ENCODE data around the gene TTLL4.

TTLL4 gene, protein sequence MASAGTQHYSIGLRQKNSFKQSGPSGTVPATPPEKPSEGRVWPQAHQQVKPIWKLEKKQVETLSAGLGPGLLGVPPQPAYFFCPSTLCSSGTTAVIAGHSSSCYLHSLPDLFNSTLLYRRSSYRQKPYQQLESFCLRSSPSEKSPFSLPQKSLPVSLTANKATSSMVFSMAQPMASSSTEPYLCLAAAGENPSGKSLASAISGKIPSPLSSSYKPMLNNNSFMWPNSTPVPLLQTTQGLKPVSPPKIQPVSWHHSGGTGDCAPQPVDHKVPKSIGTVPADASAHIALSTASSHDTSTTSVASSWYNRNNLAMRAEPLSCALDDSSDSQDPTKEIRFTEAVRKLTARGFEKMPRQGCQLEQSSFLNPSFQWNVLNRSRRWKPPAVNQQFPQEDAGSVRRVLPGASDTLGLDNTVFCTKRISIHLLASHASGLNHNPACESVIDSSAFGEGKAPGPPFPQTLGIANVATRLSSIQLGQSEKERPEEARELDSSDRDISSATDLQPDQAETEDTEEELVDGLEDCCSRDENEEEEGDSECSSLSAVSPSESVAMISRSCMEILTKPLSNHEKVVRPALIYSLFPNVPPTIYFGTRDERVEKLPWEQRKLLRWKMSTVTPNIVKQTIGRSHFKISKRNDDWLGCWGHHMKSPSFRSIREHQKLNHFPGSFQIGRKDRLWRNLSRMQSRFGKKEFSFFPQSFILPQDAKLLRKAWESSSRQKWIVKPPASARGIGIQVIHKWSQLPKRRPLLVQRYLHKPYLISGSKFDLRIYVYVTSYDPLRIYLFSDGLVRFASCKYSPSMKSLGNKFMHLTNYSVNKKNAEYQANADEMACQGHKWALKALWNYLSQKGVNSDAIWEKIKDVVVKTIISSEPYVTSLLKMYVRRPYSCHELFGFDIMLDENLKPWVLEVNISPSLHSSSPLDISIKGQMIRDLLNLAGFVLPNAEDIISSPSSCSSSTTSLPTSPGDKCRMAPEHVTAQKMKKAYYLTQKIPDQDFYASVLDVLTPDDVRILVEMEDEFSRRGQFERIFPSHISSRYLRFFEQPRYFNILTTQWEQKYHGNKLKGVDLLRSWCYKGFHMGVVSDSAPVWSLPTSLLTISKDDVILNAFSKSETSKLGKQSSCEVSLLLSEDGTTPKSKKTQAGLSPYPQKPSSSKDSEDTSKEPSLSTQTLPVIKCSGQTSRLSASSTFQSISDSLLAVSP

DNA sequence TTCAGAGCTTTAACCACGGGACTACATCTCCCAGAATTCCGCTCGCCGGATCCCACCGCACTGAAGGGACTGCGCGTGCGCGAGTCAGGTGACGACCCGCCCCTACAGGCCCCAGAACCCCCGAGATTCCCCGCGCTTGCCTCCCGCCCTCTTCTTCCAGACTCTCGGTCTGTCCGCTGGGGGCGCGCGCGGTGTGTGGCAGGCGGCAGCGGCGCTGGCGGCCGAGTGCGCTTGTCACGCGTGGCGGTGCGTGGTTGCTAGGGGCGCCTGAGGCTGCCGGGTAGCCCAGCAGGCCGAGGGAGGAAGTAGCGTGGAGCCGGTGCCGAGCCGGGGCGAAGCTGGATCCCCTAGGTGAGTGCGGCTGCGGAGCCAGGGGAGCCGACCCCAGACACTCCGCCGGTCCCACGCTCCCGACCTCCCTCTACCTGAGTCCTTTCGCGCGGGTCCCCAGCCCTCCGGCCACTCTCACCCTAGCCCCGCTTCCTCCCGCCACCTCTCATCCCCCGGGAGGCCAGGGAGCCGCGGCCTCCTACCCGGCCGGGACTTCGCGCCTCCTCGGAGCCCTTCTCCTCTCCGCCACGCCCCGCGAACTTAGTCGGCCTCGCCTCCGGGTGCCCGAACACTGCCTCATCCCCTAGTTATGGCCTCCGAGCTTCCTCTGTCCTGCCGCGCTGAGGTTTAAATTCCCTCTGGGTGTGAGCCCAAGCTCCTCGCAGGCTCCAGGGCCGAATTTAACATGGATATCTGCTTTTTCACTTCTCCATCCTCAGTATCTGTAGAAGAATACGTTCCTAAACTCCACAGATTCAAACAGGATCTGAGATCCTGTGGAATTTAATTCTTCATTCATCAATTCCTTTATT is at the start of gene TTLL4:
TSS of gene TTLL4 (plus strand) at position 149 of the 863 bp plus-strand sequence. CDS start 26,842 bp downstream, outside the sequence.
- DNase-seq (ENCODE audit: low spot score), result peak; percentile 97

DNA sequence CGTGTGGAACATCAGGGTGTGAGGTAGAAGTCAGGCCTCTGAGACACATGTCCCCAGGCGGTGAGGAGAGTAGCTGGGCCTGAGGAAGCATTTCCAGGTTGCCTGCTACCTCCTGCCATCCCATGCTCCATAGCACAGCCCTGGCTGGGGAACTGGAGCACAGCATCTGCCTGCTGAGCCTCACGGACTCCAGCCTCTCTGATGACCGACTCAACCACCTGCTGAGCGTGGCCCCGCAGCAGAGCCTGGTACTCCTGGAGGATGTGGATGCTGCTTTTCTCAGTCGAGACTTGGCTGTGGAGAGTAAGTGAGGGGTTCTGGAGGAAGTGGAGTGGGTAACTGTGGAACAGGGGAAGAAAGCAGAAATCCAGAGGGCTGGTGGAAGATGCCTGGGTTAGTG is 48.3 kb upstream of the TTLL4 start:
- DNase-seq (ENCODE audit: low spot score), result no peak

DNA sequence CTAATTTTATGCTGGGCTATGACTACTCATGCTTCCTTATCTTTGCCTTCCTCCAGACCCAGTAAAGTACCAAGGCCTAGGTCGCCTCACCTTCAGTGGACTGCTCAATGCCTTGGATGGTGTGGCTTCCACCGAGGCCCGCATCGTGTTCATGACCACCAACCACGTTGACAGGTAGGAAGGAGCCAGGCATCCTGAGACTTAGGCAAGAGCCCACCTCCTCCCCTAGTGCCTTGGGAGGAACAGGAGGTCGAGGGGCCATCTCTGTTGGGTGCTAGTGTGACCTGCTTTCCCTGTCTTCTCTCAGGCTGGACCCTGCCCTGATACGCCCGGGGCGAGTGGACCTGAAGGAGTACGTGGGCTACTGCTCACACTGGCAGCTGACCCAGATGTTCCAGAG is 47.8 kb upstream of the TTLL4 start:
- DNase-seq (ENCODE audit: low spot score), result no peak

DNA sequence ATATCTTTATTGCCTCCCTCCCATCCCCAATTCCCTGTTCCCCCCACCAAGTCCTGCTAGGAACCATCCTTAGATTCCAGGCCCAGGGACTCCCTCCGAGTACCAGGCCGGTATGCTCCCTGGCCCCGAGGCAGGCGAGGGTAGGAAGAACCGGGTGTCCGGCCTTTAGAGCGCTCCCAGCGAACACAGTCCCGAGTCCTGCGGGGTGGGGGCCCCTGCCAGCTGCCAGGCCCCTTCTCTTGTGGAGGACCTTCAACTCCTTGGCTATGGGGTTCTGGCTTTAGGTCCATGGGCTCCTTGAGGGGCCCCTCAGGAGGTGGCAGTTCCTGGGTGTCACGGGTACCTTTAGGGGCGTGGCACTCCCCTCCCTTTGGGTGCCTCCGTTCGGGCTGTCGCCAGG is 46.7 kb upstream of the TTLL4 start:
- DNase-seq (ENCODE audit: low spot score), result no peak

DNA sequence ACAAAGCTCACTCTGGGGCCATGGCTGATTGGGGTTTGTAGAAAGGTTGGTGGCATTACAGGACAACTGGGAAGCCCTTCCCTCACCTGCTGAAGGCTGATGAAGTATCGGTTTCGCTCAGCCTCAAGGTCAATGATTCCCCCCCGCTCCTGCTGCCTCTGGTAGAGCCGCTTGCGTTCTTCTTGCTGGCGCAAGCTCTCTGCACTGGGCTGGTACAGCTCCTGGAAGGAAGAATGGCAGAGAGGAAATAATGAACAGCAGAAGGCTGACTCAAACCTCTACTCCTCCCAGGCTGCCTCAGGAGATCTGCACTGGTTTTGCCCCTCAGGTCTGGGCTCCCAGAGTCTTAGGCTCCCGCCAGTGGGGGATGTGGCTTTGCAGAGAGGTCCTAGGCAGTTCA is 46.0 kb upstream of the TTLL4 start:
- DNase-seq (ENCODE audit: low spot score), result no peak

DNA sequence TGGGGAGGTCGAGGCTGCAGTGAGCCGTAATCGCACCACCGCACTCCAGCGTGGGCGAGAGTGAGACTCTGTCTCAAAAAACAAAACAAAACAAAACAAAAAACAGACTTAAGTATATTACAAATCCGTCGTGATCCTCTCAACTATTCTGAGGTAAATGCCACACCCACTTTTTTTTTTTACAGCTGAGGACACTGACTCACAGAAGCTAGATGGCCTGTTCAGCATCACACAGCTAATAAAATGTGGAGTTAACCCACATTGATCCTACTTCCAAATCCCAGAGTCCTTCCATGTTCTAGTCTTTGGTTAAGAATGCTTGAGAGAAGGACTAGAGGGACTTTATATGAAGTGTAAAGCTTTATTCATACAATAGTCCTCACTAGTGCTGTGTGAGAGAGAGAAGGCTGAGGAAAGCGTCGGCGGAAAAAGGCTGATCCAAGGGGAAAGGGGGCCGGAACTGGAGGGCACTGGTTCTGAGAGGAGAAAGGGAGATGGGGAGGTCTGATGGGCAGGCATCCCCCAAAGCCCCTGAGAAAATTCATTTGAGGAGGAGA is 39.5 kb upstream of the TTLL4 start:
- DNase-seq (ENCODE audit: low spot score), result no peak

DNA sequence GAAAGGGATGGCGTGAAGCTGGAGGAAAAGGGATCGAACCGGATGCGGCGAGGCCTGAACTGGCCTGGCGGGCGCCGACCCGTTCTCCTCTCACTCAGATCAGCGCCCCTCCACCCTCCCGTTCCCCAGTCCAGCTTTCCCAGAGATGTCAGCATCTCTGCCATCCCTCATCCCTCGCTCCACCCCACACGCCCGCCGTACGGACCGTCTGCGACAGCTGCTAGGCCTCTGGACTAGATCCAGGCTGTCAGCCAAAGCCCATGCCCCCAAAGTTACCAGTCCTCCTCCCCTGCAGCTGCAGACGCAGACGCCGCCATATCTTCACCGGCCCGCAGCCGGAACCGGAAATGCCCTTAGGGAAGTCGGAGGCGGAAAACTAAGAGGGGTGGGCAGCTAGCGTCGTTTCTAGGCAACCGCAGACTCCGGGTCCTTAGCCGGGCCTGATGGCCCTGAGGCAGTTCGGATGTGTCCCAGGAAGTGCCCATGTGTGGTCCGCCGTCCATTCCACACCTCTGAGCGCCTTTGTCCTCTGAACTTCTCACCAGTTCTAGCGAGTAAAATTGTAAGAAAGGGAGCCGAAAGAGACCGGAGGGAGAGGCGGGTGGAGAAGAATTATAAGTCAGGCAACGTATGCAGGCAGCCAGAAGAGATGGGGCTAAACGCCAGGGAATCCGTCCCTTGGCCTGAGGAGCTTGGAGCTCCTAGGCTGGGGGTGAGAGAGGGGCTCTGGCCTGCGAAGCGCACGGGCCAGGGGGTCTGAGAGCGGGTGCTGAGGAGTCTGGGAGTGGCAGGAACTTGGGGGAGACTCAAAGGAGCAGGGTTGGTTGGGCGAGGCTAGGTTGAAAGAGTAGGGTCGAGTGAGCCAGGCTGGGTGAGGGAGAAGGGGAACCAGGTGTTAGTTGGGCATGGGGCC is 38.7 kb upstream of the TTLL4 start, which contains the start of the genes RNF25 and STK36:
TSS of gene RNF25 (minus strand) at position 349 of the 913 bp plus-strand sequence. CDS start at position 317, 32 bp downstream.
TSS of gene STK36 (plus strand) at position 433 of the 913 bp plus-strand sequence. CDS start 744 bp downstream, outside the sequence.
- peak; percentile 96 for DNase-seq (ENCODE audit: low spot score)

DNA sequence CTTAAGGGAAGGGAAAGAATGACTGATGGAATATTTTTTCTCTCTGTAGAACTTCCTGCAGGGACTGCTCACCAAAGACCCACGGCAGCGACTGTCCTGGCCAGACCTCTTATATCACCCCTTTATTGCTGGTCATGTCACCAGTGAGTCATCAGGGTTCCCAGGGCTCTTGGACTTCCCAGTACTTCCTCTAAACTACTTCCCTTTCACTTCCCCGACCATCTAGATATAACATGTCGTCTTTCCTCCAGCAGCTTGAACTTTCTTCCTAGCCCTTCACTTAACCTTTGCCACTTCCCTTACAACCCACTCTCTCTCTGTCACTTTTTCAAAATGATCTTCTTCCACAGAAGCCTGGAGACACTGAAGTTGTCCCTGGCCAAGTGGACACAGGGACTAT is 31.5 kb upstream of the TTLL4 start:
- no peak for DNase-seq (ENCODE audit: low spot score)

DNA sequence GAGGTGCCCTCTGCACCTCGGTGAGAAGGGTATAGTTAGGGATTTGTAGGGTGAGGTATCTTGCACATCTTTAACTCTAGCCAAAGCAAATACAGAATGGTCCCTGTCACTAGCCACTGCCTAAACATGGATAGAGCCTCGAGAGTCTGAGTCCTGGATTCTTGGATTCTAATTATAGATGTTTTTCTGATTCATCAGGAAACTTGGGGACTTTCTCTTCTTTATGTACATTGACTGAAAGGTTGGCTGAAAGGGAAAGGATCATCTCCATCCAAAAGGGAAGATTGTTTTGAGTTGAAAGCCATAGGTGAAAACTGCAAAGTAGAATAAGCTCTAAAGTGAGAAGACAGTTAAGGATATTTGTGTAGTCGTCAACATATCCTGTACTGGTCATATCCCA is 30.6 kb upstream of the TTLL4 start:
- no peak for DNase-seq (ENCODE audit: low spot score)

DNA sequence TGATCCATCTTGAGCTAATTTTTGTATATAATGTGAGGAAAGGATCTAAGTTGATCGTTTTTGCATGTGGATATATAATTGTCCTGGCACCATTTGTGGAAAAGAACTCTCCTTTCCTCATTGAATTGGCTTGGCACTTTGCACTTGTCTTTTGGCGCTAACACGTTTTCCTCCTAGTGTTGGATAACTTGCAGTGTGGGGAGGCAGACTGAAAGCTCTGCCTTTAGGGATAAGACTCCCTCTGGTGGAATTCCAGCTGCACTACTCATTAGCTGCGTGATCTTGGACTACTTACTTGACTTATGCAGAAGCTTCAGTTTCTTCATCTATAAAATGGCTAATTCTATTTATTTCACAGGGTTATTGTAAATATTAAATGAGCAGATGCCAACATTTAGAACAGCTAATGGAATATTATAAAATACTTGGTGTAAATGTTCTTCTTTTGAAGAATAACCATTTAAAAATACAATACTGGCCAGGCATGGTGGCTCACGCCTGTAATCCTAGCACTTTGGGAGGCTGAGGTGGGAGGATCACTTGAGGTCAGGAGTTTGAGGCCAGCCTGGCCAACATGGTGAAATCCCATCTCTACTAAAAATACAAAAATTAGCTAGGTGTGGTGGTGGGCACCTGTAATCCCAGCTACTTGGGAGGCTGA is 23.1 kb upstream of the TTLL4 start:
- DNase-seq (ENCODE audit: low spot score), result peak; percentile 72

DNA sequence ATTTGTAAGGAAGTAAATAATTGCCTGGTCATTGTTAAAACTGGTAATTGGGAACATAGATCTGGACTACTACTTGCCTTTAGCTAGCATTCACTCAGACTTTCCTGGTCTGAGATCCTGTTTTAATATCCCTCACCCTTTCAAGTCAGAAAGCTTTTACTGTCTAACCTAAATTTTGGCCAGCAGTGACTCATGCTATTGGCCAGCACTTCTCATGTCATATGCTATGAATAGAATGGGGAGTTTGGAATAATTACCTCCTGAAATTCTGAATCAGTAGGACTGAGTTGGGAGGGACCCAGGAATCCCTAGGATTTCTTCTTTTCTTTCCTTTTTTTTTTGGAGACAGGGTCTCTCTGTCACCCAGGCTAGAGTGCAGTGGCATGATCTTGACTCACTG is 19.4 kb upstream of the TTLL4 start:
- DNase-seq (ENCODE audit: low spot score), result no peak

DNA sequence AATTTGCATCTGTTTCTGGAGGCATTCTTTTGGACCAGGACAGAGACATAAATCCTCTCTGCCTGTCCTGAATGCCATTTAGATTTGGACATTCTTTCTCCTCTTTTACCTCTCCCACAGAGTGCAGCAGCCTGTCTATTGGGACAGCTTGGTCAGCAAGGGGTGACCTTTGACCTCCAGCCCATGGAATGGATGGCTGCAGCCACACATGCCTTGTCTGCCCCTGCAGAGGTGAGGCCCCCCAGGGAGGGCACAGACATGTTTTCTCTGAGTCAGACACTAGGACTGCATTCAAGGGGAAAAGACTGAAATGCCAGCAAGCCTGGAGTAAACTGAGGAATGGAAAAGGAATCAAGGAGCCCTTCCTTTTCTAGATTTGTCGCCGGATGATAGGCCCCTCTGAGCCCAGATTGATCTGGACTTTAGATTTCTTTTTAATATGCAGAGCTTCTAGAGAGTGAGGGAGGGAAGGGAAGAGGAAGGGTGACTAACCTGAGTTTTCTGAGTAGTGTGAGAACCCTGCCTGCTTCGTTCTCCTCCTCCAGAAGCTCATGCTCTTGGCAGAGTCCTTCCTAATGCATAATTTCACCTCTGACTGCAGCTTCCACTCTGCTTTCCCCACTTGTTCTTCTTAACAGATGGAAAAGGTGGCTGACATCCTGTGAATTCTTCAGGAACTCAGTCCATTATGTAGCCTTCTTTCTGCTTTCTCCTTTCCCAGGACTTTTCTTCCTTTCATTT is 16.1 kb upstream of the TTLL4 start:
- DNase-seq (ENCODE audit: low spot score), result no peak

DNA sequence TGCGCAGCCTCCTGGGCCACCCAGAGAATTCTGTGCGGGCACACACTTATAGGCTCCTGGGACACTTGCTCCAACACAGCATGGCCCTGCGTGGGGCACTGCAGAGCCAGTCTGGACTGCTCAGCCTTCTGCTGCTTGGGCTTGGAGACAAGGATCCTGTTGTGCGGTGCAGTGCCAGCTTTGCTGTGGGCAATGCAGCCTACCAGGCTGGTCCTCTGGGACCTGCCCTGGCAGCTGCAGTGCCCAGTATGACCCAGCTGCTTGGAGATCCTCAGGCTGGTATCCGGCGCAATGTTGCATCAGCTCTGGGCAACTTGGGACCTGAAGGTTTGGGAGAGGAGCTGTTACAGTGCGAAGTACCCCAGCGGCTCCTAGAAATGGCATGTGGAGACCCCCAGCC is 11.8 kb upstream of the TTLL4 start:
- no peak for DNase-seq (ENCODE audit: low spot score)

DNA sequence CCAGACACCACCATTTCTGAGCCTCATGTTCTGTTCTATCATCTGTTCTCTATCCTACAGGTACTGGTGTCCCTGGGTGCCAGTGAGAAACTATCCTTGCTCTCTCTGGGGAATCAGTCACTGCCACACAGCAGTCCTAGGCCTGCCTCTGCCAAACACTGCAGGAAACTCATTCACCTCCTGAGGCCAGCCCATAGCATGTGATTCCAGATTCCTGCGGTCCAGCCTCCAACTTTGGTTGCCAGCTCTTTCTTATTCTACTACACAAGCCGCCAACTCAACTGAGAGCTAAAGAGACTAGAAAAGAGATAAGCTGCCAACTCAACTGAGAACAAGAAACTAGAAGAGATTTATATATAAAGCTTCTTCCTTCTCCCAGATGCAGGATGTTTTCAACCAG is 8.8 kb upstream of the TTLL4 start:
- DNase-seq (ENCODE audit: low spot score), result no peak

DNA sequence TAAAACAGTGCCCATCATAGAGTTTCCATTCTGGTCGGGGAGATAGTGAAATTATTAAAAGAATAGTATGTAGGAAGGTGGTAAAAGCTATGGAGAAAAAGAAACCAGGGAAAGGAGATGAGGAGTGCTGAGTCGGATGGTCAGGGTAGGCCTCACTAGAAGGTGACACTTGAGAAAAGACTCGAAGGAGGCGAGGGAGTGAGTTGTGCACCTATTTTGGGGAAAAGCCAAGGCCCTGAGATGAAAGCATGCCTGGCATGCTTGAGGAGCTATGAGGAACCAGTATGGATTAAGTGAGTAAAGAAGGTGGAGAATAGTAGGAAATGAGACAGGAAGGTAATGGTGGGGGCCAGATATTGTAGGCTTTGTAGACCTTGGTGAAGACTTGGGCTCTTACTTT is 7.3 kb upstream of the TTLL4 start:
- DNase-seq (ENCODE audit: low spot score), result no peak

DNA sequence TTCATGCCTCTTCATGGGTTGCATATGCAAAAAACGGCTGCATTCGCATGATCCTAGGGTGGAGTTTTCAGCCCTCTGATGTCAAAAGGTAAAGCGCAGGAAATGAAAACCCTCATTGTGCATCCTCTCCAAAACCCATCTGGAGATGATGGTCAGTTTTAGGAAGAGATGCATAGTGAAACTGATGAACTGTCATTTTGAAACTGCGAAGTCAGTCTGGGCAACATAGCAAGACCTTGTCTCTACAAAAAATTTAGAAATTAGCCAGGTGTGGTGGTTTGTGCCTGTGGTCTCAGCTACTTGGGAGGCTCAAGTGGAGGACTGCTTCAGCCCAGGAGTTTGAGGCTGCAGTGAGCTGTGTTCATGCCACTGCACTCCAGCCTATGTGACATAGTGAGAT is 2.5 kb upstream of the TTLL4 start:
- no peak for DNase-seq (ENCODE audit: low spot score)

DNA sequence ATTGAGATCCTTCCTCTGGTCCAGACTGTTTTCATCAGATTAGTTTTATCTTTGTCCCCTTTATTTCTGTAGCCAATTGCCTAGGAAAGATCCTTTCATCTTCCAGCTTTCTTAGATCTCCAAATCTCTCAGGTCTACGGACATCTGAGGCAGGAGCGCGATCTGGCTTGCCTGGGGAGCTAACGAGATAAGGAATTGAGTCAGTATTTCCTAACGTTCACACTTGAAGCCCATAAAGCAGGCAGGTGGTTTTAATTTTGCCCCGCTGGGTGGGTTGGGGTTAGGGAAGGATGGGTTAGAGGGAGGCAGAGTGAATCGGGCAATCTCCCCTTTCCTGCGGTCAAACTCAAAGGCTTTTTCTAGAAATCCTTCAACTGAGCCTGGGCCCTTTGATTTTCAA is 727 bp upstream of the TTLL4 start:
- no peak for DNase-seq (ENCODE audit: low spot score)

DNA sequence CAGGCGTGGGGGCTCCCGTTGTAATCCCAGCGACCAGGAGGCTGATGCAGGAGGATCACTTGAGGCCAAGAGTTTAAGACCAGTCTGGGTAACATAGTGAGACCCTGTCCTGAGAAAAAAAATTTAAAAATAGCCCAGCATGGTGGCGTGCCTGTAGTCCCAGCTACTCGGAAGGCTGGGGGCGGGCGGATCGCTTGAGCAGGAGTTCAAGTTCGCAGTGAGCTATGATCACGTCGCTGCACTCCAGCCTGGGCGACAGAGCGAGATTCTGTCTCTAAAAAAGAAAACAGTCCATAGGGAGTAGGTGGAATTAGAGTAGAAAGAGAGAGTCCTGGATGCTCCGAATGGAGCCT is 325 bp upstream of the TTLL4 start:
- DNase-seq (ENCODE audit: low spot score), result no peak

DNA sequence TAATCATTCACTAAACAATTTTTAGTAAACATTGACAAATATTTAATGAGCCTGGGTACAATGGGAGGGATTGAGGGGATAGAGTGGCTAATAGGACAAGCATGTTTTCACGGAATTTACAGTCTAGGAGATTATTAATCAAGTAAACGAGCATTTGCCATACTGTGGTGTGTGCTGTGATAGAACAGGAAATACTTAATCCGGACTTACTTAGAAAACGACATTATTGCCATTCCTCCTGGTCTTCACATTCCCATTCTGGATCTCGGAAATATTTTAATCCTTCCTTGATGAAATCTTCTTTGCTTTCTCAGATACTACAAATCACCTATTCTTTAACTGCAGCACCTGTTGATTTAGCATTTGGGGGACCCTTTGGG is 905 bp downstream of the TTLL4 start:
- no peak for DNase-seq (ENCODE audit: low spot score)
